Stimulated activated CD4-positive, alpha-beta T cell treated with anti-CD3 and anti-CD28 coated beads, Interleukin-15, amount 100 ng/mL, for 48 hours (primary cell): Measurements from ENCODE around the gene KLF3.

Source experiments
- DNase-seq, 2 donors: peaks; one replicate each; pipeline ENCODE4 v3.0.0-alpha.2; 2020; ENCODE audit warnings: low read depth in 2 of 2

The KLF3 gene

GRCh38 chr4:38656111-38656510, 7.9 kb upstream of the KLF3 start:
- no peak for DNase-seq

DNA sequence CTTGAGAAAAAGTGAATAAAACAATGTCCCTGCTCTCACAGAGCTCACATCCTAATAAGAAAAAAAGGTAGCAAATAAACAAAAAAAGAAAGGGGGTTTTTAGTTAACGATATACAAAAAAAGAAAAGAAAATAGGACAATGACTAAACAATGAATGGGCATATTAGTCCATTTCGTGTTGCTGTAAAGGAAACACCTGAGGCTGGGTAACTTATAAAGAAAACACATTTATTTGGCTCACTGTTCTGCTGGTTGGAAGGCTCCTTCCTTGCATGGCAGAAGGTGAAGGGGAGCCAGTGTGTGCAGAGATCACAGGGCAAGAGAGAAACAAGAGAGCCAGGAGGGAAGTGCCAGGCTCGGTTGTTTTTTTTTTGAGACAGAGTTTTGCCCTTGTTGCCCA, 4.7 kb upstream of the KLF3 start:
- no peak for DNase-seq

- no peak for DNase-seq
Observed at GRCh38 chr4:38660838-38661237, 3.2 kb upstream of the KLF3 start.

DNA sequence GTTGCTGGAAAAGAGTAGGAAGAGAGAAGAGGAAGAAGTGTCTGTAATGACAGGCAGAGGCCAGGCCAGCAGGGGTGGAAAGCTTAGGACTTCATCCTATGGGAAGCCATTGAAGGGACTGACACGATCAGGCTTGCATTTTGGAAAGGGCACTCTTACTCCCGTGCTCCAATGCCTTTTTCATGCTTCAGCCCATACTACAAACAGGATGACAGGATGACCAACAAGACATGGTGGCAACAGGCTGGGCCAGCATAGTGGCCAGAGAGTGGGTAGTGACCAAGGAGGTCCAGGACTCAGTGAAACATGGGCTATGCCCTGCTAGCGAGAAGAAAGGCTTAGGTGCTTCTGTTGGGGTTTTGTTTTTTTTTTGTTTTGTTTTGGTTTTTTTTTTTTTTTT, 2.6 kb upstream of the KLF3 start:
- no peak for DNase-seq

- no peak for DNase-seq
Observed at GRCh38 chr4:38662522-38663089, 1.4 kb upstream of the KLF3 start.

DNA sequence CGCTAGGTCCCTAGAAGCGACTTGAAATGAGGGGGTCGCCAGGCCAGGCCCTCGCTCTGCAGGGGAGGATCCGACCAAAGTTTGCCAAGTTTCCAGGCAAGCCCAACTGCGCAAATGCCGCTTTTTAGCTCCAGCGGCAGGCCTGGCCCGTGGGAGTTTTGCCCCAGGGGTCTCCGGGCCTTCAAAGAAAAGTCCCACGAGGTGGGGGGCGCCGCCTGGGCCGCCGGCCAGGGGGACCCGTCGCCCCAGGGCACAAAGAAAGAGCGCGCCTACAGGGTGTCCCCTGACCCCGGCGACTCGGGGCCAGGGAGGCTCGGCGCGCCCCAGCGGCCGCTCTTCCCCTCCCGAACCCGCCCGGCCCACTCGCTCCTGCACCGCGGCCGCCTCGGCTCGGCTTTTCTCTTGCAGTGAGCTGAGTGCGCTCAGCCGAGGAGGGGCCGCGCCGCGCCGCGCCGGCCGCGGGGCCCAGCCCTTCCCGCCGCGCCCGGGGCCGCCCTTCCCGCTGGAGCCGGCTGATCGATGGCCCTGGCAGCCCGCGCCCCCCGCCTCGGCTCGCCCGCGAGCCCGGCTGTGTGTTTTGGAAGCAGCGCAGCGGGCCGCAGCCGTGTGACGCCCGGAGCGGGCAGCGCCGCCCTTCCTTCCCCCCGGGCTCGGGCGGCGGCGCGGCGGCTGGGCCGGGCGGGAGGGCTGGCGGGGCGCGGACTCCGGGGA, 754 bp upstream of the KLF3 start:
- DNase-seq: no peak

GRCh38 chr4:38664706-38665401, 855 bp downstream of the KLF3 start:
- DNase-seq: no peak

- no peak for DNase-seq
Observed at GRCh38 chr4:38665551-38666411, 1.8 kb downstream of the KLF3 start.

- no peak for DNase-seq
Observed at GRCh38 chr4:38666766-38667084, 2.7 kb downstream of the KLF3 start.

DNA sequence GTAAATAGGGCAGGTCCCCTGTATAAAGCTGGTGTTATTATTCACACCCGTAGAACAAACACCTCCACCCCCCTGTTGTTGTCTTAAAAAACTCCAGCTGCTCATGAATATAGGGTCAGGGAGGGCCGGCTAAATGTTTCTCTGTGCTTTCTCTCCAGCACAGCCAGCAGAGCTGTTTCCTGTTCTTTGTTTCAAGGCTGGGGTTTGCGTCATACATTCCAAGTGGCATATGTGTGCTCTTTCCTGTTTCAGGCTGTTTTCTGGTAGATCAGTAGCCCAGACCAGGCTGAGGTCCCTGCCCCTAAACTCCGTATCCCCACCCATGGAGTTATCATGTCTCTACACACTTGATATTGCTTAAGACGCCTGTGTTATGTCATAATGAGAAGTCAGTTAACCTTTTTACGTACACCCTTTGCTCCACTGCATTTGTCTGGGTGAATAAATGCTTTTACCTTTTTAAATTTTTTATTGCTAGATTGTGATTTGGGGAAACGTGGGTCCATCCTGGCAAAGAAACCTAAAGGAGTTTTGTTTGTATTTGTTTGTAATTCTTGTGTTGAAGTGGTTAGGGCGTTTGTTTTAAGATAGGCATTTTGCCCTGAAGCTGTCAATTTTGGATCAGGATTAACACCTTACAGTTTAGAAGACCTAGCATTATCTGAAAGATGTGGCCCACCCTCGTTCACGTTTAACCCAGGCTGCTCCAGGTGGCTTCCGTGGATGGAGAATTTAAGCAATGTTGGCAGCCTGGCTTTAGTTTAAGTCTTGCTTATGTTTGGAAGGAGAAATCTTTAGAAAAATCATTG, 3.3 kb downstream of the KLF3 start:
- no peak for DNase-seq

- no peak for DNase-seq
Observed at GRCh38 chr4:38668203-38668971, 4.4 kb downstream of the KLF3 start.

DNA sequence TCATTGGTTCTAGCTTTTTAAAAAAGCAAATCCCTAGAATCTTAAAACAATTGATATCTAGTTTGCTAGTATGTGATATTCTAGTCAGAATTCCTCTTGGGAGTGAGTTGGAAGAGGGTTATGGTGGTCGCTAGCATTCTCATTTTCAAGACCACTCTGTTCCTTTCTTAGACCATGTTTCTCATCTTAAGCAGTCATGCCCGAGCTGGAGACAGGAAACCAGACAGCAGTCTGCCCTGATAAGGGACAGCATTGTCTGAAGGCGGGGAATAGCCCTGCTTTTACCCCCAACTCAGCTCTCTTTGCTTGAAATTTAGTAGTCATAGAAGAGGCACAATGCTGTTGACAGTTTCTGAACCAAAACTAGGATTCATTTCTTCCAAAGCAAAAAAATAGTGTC, 5.2 kb downstream of the KLF3 start:
- no peak for DNase-seq

DNA sequence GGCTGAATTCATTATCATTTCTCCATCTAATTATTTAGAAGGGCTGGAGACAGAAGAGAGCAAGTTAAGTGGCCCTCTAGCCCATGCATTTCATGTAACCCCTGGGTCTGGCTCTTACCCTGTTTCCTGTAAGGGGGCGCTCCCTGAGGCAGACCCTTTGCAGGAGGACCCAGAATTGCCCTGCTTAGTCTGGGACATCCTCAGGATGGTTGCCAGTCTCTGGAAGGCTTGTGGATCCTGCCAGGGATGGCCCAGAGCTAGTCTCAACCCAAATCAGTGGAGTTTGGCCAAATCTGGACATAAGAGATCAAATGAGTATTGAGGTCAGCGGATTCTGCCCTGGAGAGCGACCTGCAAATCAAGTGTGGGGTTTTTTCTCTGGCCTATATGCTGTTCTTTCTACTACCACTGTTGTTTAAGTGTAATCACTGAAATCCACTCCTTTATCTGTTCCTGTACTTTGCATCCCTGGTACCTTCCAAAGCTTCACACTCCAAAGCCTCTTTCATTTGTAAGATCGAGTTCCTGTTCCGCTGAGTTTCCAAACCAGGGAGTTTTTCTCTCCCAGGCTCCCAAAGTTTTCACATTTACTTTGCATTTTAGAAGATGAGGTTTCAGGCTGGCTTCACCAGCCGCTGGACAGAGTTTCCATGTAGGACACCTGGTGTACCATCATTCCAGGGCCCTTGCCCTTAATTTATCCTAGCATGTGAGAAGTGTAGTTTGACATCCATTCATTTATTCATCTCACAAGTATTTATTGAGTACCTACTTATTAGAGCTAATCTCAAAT, 6.3 kb downstream of the KLF3 start:
- no peak for DNase-seq

DNA sequence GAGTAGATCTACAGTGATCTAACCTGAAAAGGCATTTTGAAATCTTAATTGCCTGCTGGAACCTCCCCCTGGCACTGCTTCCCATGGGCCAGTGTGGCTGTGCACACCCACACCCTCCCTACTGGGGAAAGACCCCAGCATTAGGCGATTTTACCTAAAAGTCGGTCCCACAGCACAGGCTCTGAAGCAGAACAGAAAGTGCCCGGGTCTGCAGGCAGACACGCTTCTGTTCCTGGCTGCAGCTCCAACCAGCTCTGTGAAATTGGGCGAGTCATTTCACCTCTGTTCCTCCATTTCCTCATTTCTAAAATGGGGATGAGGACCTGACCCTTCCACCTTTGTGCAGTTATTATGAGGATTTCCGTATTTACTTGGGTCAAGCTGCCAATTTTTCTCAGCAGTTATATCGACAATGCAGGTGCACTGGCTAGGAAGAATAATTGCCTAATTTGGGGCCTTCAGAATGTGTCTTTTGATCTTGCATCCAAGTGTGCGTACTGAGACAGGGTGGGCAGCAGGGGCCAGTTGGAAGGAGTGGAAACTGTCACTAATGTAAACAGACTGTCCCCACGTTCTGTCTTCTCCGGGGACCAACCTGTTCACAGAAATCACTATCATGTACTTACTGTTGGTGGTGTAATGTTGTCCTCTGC, 7.1 kb downstream of the KLF3 start:
- no peak for DNase-seq

DNA sequence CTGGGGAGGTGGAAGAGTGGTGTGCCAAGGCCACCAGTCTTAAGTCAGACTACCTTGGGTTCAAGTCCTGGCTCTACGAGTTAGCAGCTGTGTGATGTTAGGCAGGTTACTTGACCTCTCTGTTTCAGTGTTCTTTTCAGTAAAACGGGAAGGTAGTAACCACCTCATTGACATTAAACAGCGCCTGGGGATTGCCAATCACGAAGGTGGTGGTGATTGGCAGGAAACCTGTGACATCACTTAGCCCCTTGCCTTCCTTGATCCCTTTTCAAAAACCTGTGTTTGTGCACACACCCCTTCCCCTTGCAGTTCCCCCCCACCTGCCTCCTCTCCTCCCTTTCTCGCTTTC, 7.6 kb downstream of the KLF3 start:
- no peak for DNase-seq

- DNase-seq: no peak
Observed at GRCh38 chr4:38672074-38672396, 8.0 kb downstream of the KLF3 start.

GRCh38 chr4:38672397-38673129, 8.6 kb downstream of the KLF3 start:
- no peak for DNase-seq

DNA sequence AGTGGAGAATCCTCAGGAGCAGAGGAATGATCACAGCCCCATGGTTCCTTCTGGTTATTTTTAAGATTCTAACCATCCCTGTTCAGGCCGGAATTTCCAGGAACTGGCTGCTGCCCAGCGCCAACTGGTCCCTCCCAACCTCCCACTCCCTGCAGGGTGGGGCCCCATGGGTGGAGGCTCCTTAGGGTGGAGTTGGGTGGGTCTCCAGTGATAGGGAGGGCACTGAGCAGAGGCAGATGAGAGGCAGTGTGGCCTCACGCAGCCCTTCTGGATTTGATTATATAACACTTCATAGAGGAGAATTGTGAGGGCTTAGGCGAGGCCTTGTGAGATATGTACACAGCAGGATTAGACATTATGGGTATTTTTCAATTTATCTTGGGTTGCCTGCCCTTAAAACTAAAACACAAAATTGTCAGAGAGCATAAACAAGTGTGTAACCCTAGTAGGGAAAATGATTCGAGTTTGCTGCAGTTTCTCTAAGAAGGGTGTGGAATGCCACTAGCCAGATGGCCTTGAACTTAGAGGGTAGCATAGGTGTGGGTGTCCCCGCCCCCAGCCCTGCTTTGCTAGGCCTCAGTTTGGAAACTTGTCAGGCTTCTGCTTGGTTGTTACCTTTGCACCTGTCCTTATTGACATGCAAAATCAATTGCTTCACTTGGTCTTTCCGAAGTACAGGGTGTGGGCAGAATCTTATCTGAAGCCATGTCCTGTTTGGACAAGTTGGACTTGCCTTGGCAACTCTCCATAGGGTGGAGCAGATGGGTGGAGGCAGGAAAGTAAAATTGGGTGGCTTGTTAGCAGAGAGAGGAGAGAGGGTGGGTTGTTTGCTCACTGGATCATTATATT, 9.4 kb downstream of the KLF3 start:
- no peak for DNase-seq
